ENCODE results near the gene TLNRD1.
A peak's percentile ranks its signal among the peaks of the same experiment; 100 is the strongest.

Gene TLNRD1

DNA sequence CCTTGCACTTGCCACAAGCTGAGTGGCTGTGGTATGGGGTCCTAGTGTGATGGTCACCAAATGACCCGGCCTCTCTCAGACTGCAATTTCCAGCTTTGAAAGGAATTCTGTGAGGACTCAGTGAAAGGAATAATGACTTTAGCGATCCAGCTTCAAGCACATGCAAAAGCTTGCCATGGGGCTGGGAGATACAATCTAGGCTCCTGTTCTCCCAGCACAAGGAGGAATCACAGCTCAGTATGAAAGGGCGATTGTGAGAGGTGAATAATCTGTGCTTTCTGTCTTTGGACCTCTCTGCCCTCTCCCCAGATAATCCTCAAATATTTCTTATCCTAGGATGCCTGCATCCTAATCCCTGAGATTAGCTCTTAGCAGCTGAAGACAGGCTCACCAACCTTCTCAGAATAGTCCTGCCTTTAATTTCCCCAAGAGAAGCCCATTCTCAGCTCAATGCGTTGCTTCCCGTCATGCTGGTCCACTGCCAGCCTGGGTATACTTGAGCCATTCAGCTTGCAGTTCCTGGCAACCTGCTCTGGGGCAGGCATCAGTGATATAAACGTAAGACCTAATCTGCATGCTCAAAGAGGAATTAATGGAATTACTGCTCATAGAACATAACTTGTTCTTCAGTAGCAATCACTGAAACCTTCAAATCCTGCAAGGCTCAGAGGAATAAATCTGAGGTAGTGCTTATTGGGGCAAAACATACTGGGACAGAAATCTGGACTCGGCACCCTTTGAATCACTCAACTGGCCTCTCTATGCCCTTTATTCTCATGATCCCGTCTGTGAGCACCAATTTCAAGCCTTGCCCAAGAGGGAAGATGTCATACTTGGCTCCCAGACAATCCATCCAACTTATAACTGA lies 15.1 kb downstream of the TLNRD1 start:
- no peak for DNase-seq (ENCODE audit: low read depth)
- TF ChIP-seq, protein P1, sequence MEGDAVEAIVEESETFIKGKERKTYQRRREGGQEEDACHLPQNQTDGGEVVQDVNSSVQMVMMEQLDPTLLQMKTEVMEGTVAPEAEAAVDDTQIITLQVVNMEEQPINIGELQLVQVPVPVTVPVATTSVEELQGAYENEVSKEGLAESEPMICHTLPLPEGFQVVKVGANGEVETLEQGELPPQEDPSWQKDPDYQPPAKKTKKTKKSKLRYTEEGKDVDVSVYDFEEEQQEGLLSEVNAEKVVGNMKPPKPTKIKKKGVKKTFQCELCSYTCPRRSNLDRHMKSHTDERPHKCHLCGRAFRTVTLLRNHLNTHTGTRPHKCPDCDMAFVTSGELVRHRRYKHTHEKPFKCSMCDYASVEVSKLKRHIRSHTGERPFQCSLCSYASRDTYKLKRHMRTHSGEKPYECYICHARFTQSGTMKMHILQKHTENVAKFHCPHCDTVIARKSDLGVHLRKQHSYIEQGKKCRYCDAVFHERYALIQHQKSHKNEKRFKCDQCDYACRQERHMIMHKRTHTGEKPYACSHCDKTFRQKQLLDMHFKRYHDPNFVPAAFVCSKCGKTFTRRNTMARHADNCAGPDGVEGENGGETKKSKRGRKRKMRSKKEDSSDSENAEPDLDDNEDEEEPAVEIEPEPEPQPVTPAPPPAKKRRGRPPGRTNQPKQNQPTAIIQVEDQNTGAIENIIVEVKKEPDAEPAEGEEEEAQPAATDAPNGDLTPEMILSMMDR (IDR thresholded peaks at IDR 0.05; ENCODE audit: low read length, missing control alignments): no peak
- no peak overlapping the region for H3K4me3 ChIP-seq (replicated peaks; ENCODE audit: low read depth, low read length)

DNA sequence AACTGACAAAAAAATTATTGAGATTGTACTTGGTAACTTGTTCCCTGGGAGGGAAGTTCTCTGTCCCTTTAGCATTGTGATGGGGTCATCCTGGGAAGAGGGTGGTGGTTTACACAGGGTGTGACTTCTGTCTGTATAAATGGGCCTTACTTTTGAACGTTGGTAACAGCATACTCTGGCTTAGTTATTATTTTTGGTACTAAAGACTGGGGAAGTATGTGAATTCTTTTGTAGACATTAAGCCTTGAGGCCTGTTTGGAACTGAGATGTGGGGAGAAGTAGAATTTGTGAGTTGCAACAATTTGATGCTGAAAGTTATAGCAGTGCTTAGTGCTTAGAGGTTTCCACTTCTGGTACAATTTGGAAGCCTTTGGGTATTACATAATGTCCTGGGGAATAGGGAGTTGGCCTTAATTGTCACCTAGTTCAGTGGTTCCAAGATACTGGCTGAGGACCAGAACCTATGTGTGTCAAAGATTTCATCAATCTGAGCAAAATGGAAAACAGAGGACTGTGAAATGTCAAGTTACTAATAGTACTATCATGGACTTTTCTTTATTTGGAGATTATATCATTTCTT lies 15.9 kb downstream of the TLNRD1 start:
- DNase-seq (ENCODE audit: low read depth): no peak
- TF ChIP-seq, protein P1 (IDR thresholded peaks at IDR 0.05; ENCODE audit: low read length, missing control alignments): no peak
- no peak overlapping the region for H3K4me3 ChIP-seq (replicated peaks; ENCODE audit: low read depth, low read length)

DNA sequence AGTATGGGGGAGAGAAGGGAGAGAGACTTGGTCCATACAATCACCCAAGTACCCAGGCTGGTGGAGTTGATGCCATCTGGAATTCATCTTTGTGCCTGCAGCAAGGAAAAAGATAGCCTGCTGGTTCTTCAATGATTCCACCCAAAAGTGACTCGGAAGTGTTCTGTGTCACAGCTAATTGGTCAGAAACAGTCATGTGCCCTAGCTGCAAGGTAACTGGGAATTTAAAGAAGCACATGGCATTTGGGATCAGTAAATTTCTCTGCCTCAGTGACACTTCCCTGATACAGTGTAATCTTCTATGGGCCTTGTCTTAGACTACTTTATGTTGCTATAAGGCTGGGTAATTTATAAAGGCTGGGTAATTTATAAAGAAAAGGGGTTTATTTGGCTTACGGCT lies 17.5 kb downstream of the TLNRD1 start:
- no peak for DNase-seq (ENCODE audit: low read depth)
- TF ChIP-seq, protein P1 (IDR thresholded peaks at IDR 0.05; ENCODE audit: low read length, missing control alignments): no peak
- H3K4me3 ChIP-seq (replicated peaks; ENCODE audit: low read depth, low read length): no peak overlapping the region

DNA sequence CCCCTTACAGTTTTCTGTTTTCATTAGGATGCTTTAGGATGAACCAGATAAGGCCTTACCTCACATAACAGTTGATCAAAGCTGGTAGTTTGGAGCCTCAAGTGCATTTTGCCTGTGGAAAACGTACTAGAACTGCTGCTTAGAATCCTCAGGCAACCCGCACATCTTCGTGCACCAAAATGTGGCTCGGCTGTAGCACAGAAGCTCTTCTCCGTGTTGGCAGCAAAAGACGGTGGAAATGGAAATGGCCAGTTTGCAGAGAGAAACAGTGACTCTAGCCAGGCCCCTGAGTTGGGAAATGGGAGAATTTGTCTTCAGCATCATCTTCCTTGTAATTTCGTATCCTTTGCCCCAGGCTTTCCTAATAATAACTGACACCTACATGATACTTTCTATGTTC lies 20.6 kb downstream of the TLNRD1 start:
- TF ChIP-seq, protein P1 (IDR thresholded peaks at IDR 0.05; ENCODE audit: low read length, missing control alignments): no peak
- H3K4me3 ChIP-seq (replicated peaks; ENCODE audit: low read depth, low read length): no peak overlapping the region
- no peak for DNase-seq (ENCODE audit: low read depth)

DNA sequence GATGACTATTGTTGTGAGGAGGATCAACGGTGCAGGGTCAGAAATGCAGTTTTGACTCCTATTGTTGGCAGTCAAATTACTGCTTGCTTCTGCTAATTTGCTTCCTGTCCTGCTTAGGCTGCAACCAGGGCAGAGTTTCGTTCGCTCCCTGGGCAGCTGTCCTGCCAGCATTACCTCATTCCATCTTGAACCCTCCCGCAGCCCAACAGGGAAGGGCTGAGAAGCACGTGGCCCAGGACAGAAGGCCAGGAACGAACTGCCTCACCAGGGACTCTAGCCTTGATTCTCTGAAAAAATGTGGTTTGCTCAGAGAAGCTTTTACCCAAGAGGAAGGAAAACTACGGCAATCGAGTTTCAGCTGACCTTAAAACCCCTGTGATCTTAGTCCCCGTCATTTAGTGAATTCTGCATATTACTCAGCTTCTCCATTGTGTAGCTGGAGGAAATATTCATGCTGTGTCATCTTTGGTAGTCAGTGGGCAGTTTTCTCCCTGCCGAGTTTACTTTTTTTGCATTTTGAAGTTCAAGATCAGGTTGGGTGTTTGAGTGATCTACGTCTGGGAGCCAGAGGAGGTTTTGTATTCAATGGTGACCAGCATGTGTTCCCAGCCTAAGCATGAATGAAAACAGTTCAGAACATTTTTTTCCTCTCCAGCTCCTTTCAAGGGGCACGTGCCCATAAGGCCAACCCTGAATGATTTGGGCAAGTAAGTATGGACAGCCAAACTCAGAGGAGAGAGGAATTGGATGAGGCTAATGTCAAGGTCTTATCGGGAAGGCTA lies 23.0 kb downstream of the TLNRD1 start:
- peak; percentile 80 for DNase-seq (ENCODE audit: low read depth)
- no peak overlapping the region for H3K4me3 ChIP-seq (replicated peaks; ENCODE audit: low read depth, low read length)
- TF ChIP-seq, protein P1 (IDR thresholded peaks at IDR 0.05; ENCODE audit: low read length, missing control alignments): no peak

DNA sequence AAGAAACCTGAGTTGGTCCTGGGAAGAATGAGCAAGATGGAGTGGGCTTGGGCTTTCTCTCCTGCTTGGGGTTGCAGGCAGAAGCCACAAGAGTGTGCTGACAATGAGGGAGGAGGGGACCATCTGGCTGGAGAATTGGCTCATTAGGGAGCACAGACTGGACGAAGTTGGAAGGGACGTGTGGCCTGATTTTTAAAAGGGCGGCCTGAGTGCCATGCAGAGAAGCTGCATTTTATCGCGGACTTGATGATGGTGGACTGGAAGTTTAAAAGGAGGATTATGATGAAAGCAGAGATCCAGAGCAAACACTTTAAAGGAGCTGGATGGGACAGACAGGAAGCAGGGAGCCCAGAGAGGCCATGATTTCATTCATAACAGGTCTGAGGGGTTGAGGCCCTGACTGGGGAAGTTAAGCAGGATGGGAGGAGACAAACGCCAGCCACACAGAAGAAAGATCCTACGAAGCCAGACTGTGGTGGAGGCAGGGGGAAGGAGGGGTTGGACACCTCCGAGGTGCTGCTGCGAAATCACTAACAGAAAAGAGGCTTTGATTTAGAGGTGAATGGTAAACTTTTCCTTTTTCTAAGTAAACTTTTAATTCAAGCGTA lies 23.6 kb downstream of the TLNRD1 start:
- DNase-seq (ENCODE audit: low read depth): no peak
- TF ChIP-seq, protein P1 (IDR thresholded peaks at IDR 0.05; ENCODE audit: low read length, missing control alignments): no peak
- H3K4me3 ChIP-seq (replicated peaks; ENCODE audit: low read depth, low read length): no peak overlapping the region

Measured in fibroblast of pulmonary artery (primary cell).